SK-N-SH treated with all-trans-retinoic acid at 6 μM for 48 hours (cell line): ENCODE measurements around the gene ABCD3.

Experiments used
- ATAC-seq: fragments of 200-7000 bp; cut with Tn5 transposase; 3 replicates; pipeline ENCODE4 v1.9.1; 2020; ENCODE audit warnings: mild to moderate bottlenecking, moderate library complexity
- ARNTL ChIP-seq: fragments of 450-650 bp; formaldehyde crosslinking; IDR thresholded peaks from 2 replicates; pipeline ENCODE4 v1.5.0; 2020; ENCODE audit warnings: low read depth, mild to moderate bottlenecking, moderate library complexity, borderline replicate concordance
- CSDC2 ChIP-seq: fragments of 250-450 bp; sonication (Bioruptor Pico); IDR thresholded peaks from 2 replicates; pipeline ENCODE4 v1.5.0; 2020; ENCODE audit warnings: mild to moderate bottlenecking, moderate library complexity
- GLIS3 ChIP-seq: fragments of 250-450 bp; sonication (Bioruptor Pico); IDR thresholded peaks from 2 replicates; pipeline ENCODE4 v1.5.0; 2020; ENCODE audit warnings: mild to moderate bottlenecking, moderate library complexity
- ISL1 ChIP-seq: fragments of 250-450 bp; sonication (Bioruptor Pico); IDR thresholded peaks from 2 replicates; pipeline ENCODE4 v2.1.2; 2022; ENCODE audit warnings: mild to moderate bottlenecking, moderate library complexity
- OSR1 ChIP-seq: fragments of 250-450 bp; sonication (Bioruptor Pico); IDR thresholded peaks from 2 replicates; pipeline ENCODE4 v1.8.0; 2022; ENCODE audit warnings: moderate library complexity, mild to moderate bottlenecking, inconsistent platforms
- PATZ1 ChIP-seq: fragments of 250-450 bp; sonication (Bioruptor Pico); IDR thresholded peaks from 2 replicates; pipeline ENCODE4 v1.8.0; 2020; ENCODE audit warnings: mild to moderate bottlenecking, moderate library complexity, borderline replicate concordance
- PPARA ChIP-seq: fragments of 250-450 bp; sonication (Bioruptor Pico); IDR thresholded peaks from 2 replicates; pipeline ENCODE4 v1.5.0; 2020; ENCODE audit warnings: mild to moderate bottlenecking, borderline replicate concordance
- RARB ChIP-seq: fragments of 250-450 bp; sonication (Bioruptor Pico); IDR thresholded peaks from 2 replicates; pipeline ENCODE4 v1.8.0; 2021; ENCODE audit warnings: mild to moderate bottlenecking, moderate library complexity
- SNAI2 ChIP-seq: fragments of 250-450 bp; sonication (Bioruptor Pico); IDR thresholded peaks from 2 replicates; pipeline ENCODE4 v1.5.0; 2020; ENCODE audit warnings: mild to moderate bottlenecking, moderate library complexity
- TCF4 ChIP-seq: fragments of 250-450 bp; sonication (Bioruptor Pico); IDR thresholded peaks from 2 replicates; pipeline ENCODE4 v1.8.0; 2021; ENCODE audit warnings: mild to moderate bottlenecking, moderate library complexity, borderline replicate concordance
- TOX ChIP-seq: fragments of 250-450 bp; sonication (Bioruptor Pico); IDR thresholded peaks from 2 replicates; pipeline ENCODE4 v1.8.0; 2021; ENCODE audit warnings: mild to moderate bottlenecking, moderate library complexity, borderline replicate concordance
- TSHZ2 ChIP-seq: fragments of 250-450 bp; sonication (Bioruptor Pico); IDR thresholded peaks from 2 replicates; pipeline ENCODE4 v1.5.0; 2020; ENCODE audit warnings: mild to moderate bottlenecking, moderate library complexity
- ZC3H10 ChIP-seq: fragments of 250-450 bp; sonication (Bioruptor Pico); IDR thresholded peaks from 2 replicates; pipeline ENCODE4 v1.5.1; 2021; ENCODE audit warnings: mild to moderate bottlenecking, moderate library complexity
- ZFP3 ChIP-seq: fragments of 250-450 bp; sonication (Bioruptor Pico); IDR thresholded peaks from 2 replicates; pipeline ENCODE4 v1.5.0; 2020; ENCODE audit warnings: mild to moderate bottlenecking, moderate library complexity
- ZFP30 ChIP-seq: fragments of 450-650 bp; formaldehyde crosslinking; IDR thresholded peaks from 2 replicates; pipeline ENCODE4 v1.5.0; 2022; ENCODE audit warnings: mild to moderate bottlenecking, moderate library complexity
- ZNF565 ChIP-seq: fragments of 450-650 bp; formaldehyde crosslinking; conservative IDR thresholded peaks from 2 replicates; pipeline ENCODE4 v1.5.0; 2020; ENCODE audit warnings: low read depth, mild to moderate bottlenecking, moderate library complexity
- ZNF70 ChIP-seq: fragments of 450-650 bp; formaldehyde crosslinking; IDR thresholded peaks from 2 replicates; pipeline ENCODE4 v1.5.0; 2020; ENCODE audit warnings: mild to moderate bottlenecking, moderate library complexity
- TF ChIP-seq, protein P1 (sequence below): fragments of 250-450 bp; sonication (Bioruptor Pico); IDR thresholded peaks from 2 replicates; pipeline ENCODE4 v1.8.0; 2021; ENCODE audit warnings: low read depth, mild to moderate bottlenecking, moderate library complexity, borderline replicate concordance
- TF ChIP-seq, protein P2 (sequence below): fragments of 250-450 bp; sonication (Bioruptor Pico); IDR thresholded peaks from 2 replicates; pipeline ENCODE4 v1.5.1; 2020; ENCODE audit warnings: low read depth, mild to moderate bottlenecking, moderate library complexity
- TF ChIP-seq, protein P3 (sequence below): fragments of 250-450 bp; sonication (Bioruptor Pico); IDR thresholded peaks from 2 replicates; pipeline ENCODE4 v1.5.1; 2021; ENCODE audit warnings: mild to moderate bottlenecking, moderate library complexity

ABCD3 gene

GRCh38 chr1:94555091-94555490 lies 136.9 kb downstream of the ABCD3 start (continued):
- TF ChIP-seq ZC3H10 (CRISPR knock-in tag) (no peak), RARB (CRISPR knock-in tag) (no peak), ZNF565 (no peak), CSDC2 (CRISPR knock-in tag) (no peak), PATZ1 (CRISPR knock-in tag) (no peak), OSR1 (CRISPR knock-in tag) (no peak), ZFP3 (CRISPR knock-in tag) (no peak)

DNA sequence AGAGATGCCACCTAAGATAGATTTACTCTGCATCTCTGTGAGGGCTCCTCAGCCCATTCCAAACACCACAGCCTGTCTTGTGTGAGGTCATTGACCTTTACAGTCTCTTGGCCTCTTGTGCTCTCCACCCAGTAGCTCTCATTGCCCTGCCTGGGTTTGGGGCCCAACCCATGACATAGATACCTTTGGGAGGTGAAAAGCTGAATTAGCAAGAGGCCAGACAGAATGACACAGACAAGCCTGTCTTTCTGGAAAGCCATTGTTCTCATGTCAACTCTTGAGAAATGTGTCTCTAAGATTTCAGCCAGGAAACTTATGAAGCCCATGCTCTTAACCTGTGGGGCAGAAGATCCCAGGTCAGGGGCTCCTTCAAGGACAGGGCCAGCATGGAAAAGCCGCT lies 141.7 kb downstream of the ABCD3 start:
- no peak for TF ChIP-seq TCF4
- TF ChIP-seq ZFP30 (CRISPR knock-in tag) = no peak
- TF ChIP-seq, protein P1, sequence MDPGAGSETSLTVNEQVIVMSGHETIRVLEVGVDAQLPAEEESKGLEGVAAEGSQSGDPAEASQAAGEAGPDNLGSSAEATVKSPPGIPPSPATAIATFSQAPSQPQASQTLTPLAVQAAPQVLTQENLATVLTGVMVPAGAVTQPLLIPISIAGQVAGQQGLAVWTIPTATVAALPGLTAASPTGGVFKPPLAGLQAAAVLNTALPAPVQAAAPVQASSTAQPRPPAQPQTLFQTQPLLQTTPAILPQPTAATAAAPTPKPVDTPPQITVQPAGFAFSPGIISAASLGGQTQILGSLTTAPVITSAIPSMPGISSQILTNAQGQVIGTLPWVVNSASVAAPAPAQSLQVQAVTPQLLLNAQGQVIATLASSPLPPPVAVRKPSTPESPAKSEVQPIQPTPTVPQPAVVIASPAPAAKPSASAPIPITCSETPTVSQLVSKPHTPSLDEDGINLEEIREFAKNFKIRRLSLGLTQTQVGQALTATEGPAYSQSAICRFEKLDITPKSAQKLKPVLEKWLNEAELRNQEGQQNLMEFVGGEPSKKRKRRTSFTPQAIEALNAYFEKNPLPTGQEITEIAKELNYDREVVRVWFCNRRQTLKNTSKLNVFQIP (CRISPR knock-in tag) = no peak
- TF ChIP-seq ZNF70 (CRISPR knock-in tag) = no peak
- no peak for TF ChIP-seq CSDC2 (CRISPR knock-in tag)
- TF ChIP-seq PATZ1 (CRISPR knock-in tag) = no peak
- TF ChIP-seq GLIS3 (CRISPR knock-in tag) = no peak
- no peak for TF ChIP-seq PPARA
- TF ChIP-seq RARB (CRISPR knock-in tag) = no peak
- no peak for TF ChIP-seq SNAI2
- no peak for TF ChIP-seq ZFP3 (CRISPR knock-in tag)
- TF ChIP-seq, protein P2, sequence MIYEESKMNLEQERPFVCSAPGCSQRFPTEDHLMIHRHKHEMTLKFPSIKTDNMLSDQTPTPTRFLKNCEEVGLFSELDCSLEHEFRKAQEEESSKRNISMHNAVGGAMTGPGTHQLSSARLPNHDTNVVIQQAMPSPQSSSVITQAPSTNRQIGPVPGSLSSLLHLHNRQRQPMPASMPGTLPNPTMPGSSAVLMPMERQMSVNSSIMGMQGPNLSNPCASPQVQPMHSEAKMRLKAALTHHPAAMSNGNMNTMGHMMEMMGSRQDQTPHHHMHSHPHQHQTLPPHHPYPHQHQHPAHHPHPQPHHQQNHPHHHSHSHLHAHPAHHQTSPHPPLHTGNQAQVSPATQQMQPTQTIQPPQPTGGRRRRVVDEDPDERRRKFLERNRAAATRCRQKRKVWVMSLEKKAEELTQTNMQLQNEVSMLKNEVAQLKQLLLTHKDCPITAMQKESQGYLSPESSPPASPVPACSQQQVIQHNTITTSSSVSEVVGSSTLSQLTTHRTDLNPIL (CRISPR knock-in tag) = no peak
- no peak for TF ChIP-seq ISL1 (CRISPR knock-in tag)
- TF ChIP-seq ARNTL = no peak
- TF ChIP-seq, protein P3, sequence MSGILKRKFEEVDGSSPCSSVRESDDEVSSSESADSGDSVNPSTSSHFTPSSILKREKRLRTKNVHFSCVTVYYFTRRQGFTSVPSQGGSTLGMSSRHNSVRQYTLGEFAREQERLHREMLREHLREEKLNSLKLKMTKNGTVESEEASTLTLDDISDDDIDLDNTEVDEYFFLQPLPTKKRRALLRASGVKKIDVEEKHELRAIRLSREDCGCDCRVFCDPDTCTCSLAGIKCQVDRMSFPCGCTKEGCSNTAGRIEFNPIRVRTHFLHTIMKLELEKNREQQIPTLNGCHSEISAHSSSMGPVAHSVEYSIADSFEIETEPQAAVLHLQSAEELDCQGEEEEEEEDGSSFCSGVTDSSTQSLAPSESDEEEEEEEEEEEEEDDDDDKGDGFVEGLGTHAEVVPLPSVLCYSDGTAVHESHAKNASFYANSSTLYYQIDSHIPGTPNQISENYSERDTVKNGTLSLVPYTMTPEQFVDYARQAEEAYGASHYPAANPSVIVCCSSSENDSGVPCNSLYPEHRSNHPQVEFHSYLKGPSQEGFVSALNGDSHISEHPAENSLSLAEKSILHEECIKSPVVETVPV = no peak
- TF ChIP-seq TOX (CRISPR knock-in tag) = no peak
- TF ChIP-seq TSHZ2 (CRISPR knock-in tag) = no peak
- ATAC-seq = no peak

GRCh38 chr1:94560333-94560732 lies 142.1 kb downstream of the ABCD3 start:
- ATAC-seq = peak; percentile 54; the same call in 1 of the 3 replicates
- TF ChIP-seq TOX (CRISPR knock-in tag) = no peak
- no peak for TF ChIP-seq ARNTL
- TF ChIP-seq ZFP3 (CRISPR knock-in tag) = no peak
- no peak for TF ChIP-seq ISL1 (CRISPR knock-in tag)
- no peak for TF ChIP-seq TCF4
